GM19023 (cell line): Measurements from ENCODE around the gene SCAND1.
A peak's percentile ranks its signal among the peaks of the same experiment; 100 is the strongest.
"Not testable (repeated sequence)": the region's sequence is repeated elsewhere in the genome, so short reads cannot be mapped to it uniquely, and the experiment has no call there.

Experiments
- ATAC-seq: cut with Tn5 transposase; IDR thresholded peaks from one replicate; pipeline ENCODE4 v1.9.1; 2021; ENCODE audit warnings: mild to moderate bottlenecking, moderate library complexity; ENCODE audit not compliant: unreplicated experiment

SCAND1 gene

DNA sequence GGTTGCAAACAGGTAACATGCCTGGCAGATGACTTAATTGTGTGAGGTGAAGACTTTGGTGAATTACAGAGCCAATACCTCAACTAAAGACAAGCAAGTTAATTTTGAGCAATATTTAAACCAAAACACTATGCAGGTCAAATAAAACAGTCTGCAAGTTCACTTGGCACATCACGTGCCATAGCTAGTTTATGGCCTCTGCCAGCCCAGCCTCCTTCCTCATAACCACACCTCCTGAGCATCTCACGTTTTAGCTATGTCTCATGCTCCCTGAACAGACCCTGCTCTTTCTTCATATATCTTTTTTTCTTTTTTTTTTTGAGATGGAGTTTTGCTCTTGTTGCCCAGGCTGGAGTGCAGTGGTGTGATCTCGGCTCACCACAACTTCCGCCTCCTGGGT lies 9.6 kb upstream of the SCAND1 start:
- no peak for ATAC-seq

DNA sequence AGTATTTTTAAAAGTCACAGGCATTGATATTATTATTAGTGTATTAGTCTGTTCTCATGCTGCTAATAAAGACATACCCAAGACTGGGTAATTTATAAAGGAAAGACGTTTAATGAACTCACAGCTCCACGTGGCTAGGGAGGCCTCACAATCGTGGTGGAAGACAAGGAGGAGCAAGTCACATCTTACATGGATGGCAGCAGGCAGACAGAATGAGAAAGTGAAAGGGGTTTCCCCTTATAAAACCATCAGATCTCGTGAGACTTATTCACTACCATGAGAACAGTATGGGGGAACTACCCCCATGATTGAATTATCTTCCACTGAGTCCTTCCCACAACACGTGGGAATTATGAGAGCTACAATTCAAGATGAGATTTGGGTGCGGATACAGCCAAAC lies 5.0 kb upstream of the SCAND1 start:
- ATAC-seq, result not testable (repeated sequence)

DNA sequence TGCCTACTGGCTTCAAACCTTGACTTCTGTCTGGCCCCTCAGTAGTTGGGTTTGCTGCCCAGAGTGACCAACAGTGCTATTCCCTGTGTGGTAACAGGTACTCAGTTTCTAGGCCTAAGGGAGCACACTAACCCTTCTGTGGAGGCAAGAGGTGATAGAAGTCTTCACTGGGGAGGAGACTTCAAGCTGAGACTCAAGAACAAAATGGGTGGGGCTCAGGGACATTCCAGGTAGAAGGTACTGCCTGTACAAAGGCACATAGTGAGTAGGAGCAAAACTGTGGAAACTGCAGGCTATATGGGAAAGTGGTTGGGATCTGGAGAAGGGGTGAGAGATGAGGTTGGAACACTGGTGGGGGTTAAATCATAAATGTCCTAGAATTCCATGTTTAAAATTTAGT lies 2.3 kb upstream of the SCAND1 start:
- no peak for ATAC-seq

- ATAC-seq, result no peak
These were observed 577 bp upstream of the SCAND1 start for GRCh38 chr20:35954907-35955251.

DNA sequence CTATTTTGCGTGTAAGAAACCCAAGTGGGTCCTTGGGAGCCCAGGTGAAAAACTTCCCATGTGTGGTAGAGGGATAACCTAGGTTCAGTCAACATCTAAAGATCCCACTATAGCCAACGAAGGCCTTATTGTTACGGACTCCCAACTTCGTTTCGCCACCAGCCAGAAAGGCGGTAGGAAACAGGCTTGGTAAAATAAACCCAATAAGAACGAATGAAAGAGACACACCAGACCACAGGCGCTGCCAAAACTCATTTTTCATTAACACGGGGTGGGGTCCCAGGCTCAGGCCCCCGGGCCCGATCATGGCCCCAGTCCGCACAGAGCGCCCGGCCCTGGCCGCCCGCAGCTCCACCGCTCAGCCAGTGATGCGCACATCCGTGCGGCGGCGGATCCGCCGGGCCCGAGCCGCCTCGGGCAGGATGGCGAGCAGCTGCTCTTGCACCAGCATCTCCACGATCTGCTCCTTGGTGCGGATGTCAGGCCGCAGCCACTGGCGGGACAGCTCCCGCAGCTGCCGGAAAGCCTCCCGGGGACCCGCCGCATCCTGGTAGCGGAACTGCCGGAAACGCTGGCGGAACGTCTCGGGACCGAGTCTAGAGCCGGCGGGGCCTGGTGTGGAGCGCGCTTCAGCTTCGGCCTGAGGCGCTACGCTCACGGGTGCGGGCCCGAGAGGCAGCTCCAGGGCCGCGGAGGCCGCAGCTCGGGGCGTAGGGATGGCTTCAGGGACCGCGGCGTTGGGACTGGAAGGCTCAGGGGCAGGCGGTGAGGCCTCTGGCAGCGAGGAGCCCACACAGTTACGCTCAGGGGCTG lies 709 bp downstream of the SCAND1 start:
- peak; percentile 16 for ATAC-seq

DNA sequence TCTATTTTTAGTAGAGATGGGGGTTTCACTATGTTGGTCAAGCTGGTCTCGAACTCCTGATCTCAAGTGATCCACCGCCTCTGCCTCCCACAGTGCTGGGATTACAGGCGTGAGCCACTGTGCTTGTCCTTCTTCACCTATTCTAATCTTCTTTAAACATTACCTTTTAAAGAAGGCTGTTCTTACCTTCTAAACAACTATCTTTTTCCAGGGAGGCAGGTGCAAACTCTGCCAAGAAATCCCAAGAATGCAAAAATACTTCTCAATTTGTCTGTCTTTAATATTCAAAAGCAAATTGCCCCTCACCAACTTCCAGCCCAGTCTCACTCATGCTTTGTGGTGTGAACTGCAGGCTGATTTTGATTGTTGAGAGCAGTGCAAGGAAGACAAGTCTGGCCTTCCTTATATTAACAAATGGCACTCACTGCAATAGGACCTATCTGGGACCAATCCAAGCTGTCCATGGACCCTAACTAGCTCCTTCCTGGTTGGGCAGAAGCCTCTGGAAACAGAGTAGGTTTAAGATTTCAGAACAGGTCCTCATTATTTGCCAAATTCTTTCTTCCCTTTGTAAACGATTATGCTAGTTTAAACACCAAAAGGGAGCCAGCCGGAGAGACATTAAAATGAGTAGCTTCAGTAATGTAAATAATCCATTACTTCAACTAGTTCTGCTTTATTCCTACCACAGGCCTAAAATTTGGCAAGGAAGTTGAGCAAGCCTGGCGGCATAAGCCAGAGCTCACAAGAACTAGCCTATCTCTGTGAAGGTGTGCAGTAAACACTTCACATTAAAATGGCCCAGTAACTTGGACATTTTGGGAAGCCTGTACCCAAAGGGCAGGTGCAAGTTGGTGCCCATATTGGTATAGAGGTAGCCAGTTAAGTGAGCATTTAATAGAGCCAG lies 1.6 kb downstream of the SCAND1 start:
- ATAC-seq, result no peak

DNA sequence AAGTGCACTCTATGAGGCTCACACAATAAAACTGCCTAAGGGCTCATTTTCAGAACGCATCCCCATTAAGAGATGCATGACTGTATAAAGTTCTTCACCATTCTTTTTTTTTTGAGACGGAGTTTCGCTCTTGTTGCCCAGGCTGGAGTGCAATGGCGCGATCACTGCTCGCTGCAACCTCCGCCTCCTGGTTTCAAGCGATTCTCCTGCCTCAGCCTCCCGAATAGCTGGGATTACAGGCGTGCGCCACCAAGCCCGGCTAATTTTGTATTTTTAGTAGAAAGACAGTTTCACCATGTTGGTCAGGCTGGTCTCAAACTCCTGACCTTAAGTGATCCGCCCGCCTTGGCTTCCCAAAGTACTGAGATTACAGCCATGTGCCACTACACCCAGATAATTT lies 2.2 kb downstream of the SCAND1 start:
- ATAC-seq, result not testable (repeated sequence)

DNA sequence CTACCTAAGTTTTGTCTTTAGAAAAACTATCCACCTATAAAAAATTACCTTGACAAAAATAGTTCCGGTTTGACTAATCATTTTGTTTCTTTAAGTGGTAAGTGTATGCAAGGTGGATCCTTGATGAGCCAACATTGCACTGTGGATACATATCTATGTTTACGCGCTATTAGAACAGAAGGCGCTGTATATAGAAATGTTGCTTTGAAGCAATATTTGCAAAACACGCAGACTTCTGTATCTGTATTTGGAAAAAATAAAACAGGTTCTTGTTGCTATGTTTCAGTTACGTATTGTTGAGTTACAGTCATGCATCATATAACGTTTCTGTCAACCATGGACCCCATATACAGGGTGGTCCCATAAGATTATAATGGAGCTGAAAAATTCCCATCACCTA lies 4.2 kb downstream of the SCAND1 start:
- ATAC-seq, result no peak

GRCh38 chr20:35947907-35948306 lies 6.4 kb downstream of the SCAND1 start:
- ATAC-seq, result no peak

DNA sequence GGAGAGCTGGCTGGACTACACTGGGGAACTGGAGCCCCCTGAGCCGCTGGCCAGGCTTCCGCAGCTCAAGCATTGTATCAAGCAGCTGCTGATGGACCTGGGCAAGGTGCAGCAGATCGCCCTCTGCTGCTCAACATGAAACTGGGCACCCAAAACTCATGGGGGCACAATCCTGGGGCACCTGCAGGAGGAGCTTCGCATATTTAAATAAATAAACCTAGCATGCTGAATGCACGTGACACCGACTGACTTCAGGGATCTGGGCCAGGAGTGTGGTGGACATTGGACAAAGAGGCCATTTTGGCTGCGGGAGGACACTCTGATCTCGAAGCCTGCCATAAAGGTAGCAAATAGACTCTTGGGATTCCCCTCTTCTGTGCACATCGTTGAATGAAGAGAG lies 6.8 kb downstream of the SCAND1 start:
- ATAC-seq, result no peak

GRCh38 chr20:35942243-35942642 lies 12.1 kb downstream of the SCAND1 start:
- ATAC-seq, result no peak

GRCh38 chr20:35941620-35942019 lies 12.7 kb downstream of the SCAND1 start:
- no peak for ATAC-seq

- ATAC-seq, result no peak
These were observed 15.0 kb downstream of the SCAND1 start for GRCh38 chr20:35939264-35939663.

DNA sequence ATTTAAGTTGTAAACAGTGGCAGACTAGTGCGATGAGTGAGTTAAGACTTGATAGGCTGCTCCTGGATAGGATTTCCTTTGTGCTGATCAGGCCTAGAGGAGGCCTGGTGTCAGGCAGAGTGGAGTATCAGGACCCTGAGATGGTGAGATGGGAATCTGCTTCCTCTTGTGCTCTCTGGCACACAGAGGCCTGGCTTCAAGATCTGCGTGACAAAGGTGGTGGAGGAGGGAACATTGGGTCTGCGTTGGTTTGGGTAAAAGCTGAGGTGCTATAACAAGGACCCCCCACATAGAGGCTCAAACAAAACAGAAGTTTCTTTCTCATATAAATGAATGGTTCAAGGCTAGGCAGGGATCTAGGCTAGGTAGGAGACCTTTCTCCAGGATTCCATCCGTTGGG lies 20.3 kb downstream of the SCAND1 start:
- ATAC-seq, result no peak

DNA sequence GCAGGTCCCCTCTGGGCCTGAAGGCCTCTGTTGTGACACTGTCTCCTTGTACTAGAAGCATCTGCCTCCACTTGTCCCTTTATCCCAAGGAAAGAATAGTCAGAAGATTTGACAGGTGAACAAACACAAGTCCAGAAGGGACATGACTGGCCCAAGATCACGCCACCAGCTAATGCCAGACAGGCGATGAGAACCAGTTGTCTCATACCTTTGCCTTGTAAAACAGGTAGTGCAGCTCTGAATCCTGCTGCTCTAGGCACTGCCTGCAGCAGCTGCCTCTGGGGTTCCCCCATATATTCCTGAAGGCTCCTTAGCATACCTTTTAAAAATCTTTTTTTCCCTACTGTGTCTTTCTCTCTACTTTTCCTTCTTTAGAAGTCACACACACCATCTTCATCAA lies 25.0 kb downstream of the SCAND1 start:
- ATAC-seq, result no peak

DNA sequence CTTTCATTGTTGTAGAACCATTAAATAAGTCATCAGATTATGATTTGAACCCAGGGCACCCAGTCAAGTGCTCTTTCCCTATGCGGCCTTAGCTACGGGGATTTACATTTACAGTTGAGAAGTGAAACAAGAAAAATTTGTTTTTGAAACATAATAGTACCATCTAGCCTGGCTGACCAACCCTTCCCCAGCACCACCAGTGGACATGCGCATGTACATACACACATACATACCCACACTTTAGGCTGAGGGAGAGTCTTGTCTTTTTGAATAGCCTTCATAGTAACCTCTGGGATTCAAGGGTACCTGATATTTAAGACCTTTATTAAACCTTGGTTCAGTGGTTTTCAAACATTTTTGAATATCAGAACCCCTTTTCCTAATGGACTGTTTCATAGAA lies 33.8 kb downstream of the SCAND1 start:
- no peak for ATAC-seq

DNA sequence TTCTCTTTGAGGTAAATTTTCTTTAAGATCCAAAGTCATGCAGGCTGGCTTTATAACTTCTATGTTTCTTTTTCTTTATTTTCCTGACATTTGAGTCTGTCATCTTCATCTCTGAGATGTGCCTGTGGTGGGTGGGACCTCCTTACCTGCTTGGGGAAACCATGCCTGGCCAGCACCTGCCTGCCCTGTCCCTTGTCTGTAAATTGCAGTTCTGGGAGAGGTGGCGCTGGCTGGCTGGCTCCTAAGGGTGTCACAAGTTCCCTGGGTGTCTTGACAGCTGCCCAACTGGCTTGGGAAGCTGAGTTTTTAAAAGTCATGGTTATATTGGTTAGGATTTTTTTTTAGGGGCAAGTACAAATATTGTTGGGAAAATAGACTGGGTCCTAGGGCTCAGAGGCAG lies 36.3 kb downstream of the SCAND1 start:
- no peak for ATAC-seq

DNA sequence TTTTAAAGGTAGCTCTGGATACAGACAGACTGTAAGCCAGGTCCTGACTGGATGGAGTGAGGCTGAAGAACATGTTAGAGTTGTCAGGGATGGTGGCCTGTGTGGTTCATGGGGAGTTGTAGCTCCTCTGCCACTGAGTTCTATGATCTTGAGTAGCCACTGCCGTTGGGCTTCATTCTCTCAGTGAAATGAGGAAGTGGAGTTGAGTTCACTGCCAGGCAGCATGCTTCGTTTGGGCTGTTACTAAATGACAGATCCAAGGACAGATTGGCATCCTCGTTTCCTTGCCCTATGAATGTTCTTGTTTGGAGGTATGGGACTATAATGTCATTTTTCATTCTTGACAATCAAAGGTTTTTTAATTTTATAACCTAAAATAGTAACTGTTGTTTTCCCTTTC lies 37.2 kb downstream of the SCAND1 start:
- no peak for ATAC-seq

- no peak for ATAC-seq
These were observed 41.4 kb downstream of the SCAND1 start for GRCh38 chr20:35912881-35913280.

DNA sequence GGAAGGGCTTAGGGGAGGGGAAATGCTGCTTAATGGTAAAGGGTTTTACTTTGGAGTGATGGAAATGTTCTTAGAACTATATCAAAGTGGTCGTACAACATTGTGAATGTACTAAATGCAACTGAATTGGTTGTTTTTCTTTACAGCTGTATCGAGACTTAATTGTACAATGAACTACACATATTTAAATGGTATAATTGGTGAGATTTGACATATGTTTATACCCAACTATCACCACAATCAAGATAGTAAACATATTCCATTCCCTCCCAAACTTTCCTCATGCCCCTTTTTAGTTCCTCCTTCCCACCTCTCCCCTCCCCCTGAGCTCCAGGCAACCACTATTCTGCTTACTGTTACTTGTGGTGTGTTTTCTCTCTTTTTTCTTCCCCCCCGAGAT lies 44.0 kb downstream of the SCAND1 start:
- ATAC-seq, result no peak

GRCh38 chr20:35909796-35910195 lies 44.5 kb downstream of the SCAND1 start:
- ATAC-seq, result no peak

- no peak for ATAC-seq
These were observed 45.1 kb downstream of the SCAND1 start for GRCh38 chr20:35909176-35909575.
